ENCODE measurements around the gene TSFM. TPM values are rescaled to one million over a fixed set of nuclear protein-coding genes. Genes with fewer than 3 reads are reported as not detected.

The TSFM gene
- total RNA-seq, 2 donors from 2014 or later: 20.0 to 23.2 TPM

DNA sequence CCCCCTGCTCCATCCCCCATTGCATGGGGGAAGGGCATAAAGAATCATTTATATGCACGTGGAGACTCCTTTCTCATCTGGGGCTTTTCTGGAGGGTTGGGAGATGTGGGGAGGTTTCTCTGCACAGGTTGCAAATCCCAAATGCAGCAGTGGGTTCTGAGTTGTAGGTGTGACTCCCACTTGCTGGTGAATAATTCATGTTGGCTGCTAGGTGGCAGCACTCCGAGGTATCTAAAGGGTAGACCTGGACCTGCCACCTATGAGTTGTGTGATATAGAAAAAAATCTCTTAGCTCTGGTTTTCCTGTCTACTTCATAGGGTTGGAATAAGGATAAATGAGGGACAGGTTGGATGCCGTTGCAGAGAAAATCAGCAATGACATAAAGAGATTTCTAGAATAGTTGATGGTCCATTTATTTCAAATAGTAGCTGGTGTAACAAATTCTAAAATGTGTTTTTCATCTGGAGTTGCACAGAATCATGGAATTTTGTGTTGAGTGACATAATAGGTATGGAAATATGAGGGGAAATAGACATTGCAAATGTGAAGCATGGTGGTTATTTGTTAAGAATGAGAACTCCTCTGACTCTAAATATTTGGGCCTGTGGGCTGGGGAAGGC lies 23.1 kb upstream of the TSFM start:
- no peak for DNase-seq (ENCODE audit: low spot score)
- Histone ChIP-seq H3K27me3 (no peaks in the 10 kb centered on the region), H3K4me1 (peaks cover 0 to 17% of the 10 kb centered on the region in 2 donors), H3K4me3 (no peak overlapping the region), H3K9me3 (no peaks in the 10 kb centered on the region), H3K36me3 (peaks cover 13% of the 10 kb centered on the region), H3K27ac (no peak overlapping the region)
- TF ChIP-seq, protein P1, sequence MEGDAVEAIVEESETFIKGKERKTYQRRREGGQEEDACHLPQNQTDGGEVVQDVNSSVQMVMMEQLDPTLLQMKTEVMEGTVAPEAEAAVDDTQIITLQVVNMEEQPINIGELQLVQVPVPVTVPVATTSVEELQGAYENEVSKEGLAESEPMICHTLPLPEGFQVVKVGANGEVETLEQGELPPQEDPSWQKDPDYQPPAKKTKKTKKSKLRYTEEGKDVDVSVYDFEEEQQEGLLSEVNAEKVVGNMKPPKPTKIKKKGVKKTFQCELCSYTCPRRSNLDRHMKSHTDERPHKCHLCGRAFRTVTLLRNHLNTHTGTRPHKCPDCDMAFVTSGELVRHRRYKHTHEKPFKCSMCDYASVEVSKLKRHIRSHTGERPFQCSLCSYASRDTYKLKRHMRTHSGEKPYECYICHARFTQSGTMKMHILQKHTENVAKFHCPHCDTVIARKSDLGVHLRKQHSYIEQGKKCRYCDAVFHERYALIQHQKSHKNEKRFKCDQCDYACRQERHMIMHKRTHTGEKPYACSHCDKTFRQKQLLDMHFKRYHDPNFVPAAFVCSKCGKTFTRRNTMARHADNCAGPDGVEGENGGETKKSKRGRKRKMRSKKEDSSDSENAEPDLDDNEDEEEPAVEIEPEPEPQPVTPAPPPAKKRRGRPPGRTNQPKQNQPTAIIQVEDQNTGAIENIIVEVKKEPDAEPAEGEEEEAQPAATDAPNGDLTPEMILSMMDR (IDR thresholded peaks at IDR 0.05): peak in 1 of 2 donors; percentile 49

- Histone ChIP-seq H3K4me3 (no peak overlapping the region), H3K27ac (no peak overlapping the region), H3K9me3 (no peaks in the 10 kb centered on the region), H3K27me3 (peaks cover 0 to 9% of the 10 kb centered on the region in 2 donors), H3K36me3 (peaks cover 13% of the 10 kb centered on the region), H3K4me1 (peaks cover 0 to 23% of the 10 kb centered on the region in 2 donors)
- TF ChIP-seq, protein P1 (IDR thresholded peaks at IDR 0.05): no peak
- DNase-seq (ENCODE audit: low spot score): no peak
Observed at GRCh38 chr12:57760347-57760982, 22.1 kb upstream of the TSFM start.

DNA sequence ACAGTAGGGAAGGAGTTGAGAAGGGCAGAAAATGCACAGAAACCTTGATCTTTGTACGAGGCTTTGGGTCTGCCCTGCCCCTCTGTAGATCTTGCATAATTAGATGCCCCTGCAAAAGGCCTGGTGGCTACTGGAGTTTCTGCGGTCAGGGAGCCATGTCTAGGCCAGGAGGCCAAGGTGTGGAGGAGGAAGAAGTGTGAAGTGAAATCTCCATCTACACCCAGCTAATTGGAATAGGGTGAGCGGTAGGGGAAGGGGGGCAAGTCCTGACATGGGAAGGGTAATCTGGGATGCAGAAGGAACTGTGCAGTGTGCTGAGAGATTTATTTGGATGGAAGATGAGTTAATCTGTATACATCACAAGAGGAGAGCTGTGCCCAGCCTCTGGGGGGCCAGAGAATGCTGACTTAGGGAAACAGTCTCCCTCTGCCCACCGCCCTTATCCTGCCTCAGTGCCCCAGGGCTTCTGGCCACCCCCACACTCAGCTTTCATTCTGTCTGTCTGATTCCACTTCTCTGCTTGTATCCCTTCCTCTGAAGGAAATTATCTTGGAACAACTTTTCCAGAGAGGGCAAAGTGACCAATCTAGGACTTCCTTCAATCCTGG lies 21.1 kb upstream of the TSFM start:
- DNase-seq (ENCODE audit: low spot score): no peak
- H3K4me1 ChIP-seq: peaks cover 0 to 26% of the 10 kb centered on the region in 2 donors
- TF ChIP-seq, protein P1 (IDR thresholded peaks at IDR 0.05): no peak
- H3K27me3 ChIP-seq: peaks cover 0 to 16% of the 10 kb centered on the region in 2 donors
- H3K4me3 ChIP-seq: no peak overlapping the region
- peaks cover 13% of the 10 kb centered on the region for H3K36me3 ChIP-seq
- no peak overlapping the region for H3K27ac ChIP-seq
- H3K9me3 ChIP-seq: no peaks in the 10 kb centered on the region

DNA sequence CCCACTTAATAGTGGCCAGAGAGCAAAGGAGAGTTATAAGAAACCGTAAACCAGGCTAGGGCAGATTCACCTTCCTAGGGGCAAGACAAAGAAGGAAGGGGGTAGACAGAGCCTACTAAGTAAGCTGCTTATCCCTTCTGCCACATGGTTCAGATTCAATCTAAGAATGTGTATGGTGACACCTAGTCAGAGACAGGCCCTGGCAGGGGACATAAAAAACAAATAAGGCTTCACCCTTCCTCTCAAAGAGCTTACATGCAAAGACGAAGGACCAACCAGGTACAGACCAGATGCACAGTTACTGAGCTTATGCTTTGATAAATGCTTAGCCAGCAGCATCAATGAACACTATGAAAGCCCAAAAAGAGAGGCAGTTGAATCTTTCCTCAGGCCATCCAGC lies 20.1 kb upstream of the TSFM start:
- TF ChIP-seq, protein P1 (IDR thresholded peaks at IDR 0.05): no peak
- Histone ChIP-seq H3K4me1 (peaks cover 0 to 30% of the 10 kb centered on the region in 2 donors), H3K27me3 (peaks cover 0 to 16% of the 10 kb centered on the region in 2 donors), H3K36me3 (peaks cover 13% of the 10 kb centered on the region), H3K4me3 (no peak overlapping the region), H3K27ac (no peak overlapping the region), H3K9me3 (no peaks in the 10 kb centered on the region)
- no peak for DNase-seq (ENCODE audit: low spot score)

- no peak for DNase-seq (ENCODE audit: low spot score)
- Histone ChIP-seq H3K4me1 (peaks cover 0 to 30% of the 10 kb centered on the region in 2 donors), H3K4me3 (peak overlapping the region in 1 of 2 donors; percentile 48), H3K36me3 (peaks cover 4% of the 10 kb centered on the region), H3K9me3 (no peaks in the 10 kb centered on the region), H3K27me3 (peaks cover 0 to 16% of the 10 kb centered on the region in 2 donors), H3K27ac (no peak overlapping the region)
- TF ChIP-seq, protein P1 (IDR thresholded peaks at IDR 0.05): no peak
Observed at GRCh38 chr12:57763881-57764661, 18.5 kb upstream of the TSFM start.

Data from right atrium auricular region (tissue), 2 donors.